ENCODE results near the gene GTF3C2. TPM values are rescaled to one million over a fixed set of nuclear protein-coding genes. Genes with fewer than 3 reads are reported as not detected.
A peak's percentile ranks its signal among the peaks of the same experiment; 100 is the strongest.

GTF3C2 gene
- total and polyA plus RNA-seq, 2 of the 13 experiments (the other 11 are each of a cell fraction or from before 2014, with no cell fraction given), result 77.5 to 130 TPM

- no peak for TF ChIP-seq AKNA (CRISPR knock-in tag; IDR thresholded peaks at IDR 0.05; ENCODE audit: borderline replicate concordance)
- no peak for TF ChIP-seq ZNF552 (CRISPR knock-in tag; IDR thresholded peaks at IDR 0.05; ENCODE audit: borderline replicate concordance)
- no peak for TF ChIP-seq ZFYVE20 (CRISPR knock-in tag; IDR thresholded peaks at IDR 0.05; ENCODE audit: borderline replicate concordance, low read depth)
- no peak for TF ChIP-seq NR2F6 (IDR thresholded peaks at IDR 0.05)
- TF ChIP-seq NR2F6 (CRISPR knock-in tag; IDR thresholded peaks at IDR 0.05), result no peak
- no peak for TF ChIP-seq NONO (IDR thresholded peaks at IDR 0.05)
- peak; percentile 40; the same call in 1 of the 2 replicates for TF ChIP-seq NONO (CRISPR knock-in tag; conservative IDR thresholded peaks at IDR 0.05)
- TF ChIP-seq RFXAP (CRISPR knock-in tag; IDR thresholded peaks at IDR 0.05; ENCODE audit: borderline replicate concordance), result no peak
- peak; percentile 45; the same call in 1 of the 2 replicates for TF ChIP-seq TFE3 (CRISPR knock-in tag; IDR thresholded peaks at IDR 0.05)
- TF ChIP-seq FOXC1 (CRISPR knock-in tag; IDR thresholded peaks at IDR 0.05; ENCODE audit: borderline replicate concordance), result peak; percentile 55; the same call in 1 of the 2 replicates
- no peak for TF ChIP-seq PLSCR1 (CRISPR knock-in tag; IDR thresholded peaks at IDR 0.05; ENCODE audit: borderline replicate concordance)
- no peak for TF ChIP-seq MAFF (IDR thresholded peaks at IDR 0.05; ENCODE audit: low read depth, low read length)
- peak; percentile 90 for TF ChIP-seq RBM22 (optimal IDR thresholded peaks at IDR 0.05; ENCODE audit: low read length)
- TF ChIP-seq U2AF1 (optimal IDR thresholded peaks at IDR 0.05; ENCODE audit: low read depth, low read length), result no peak
- TF ChIP-seq NCOA5 (CRISPR knock-in tag; IDR thresholded peaks at IDR 0.05), result no peak
- no peak for TF ChIP-seq NPAS2 (CRISPR knock-in tag; IDR thresholded peaks at IDR 0.05; ENCODE audit: borderline replicate concordance)
- no peak for TF ChIP-seq ZKSCAN5 (CRISPR knock-in tag; IDR thresholded peaks at IDR 0.05)
- no peak for TF ChIP-seq ZBTB26 (CRISPR knock-in tag; IDR thresholded peaks at IDR 0.05; ENCODE audit: borderline replicate concordance)
- no peak for TF ChIP-seq SCMH1 (CRISPR knock-in tag; IDR thresholded peaks at IDR 0.05; ENCODE audit: borderline replicate concordance)
- TF ChIP-seq ZBTB25 (CRISPR knock-in tag; IDR thresholded peaks at IDR 0.05), result no peak
Observed at GRCh38 chr2:27380626-27381545, 24.3 kb upstream of the GTF3C2 start, which contains the start of gene ZNF513 (continued).
